ENCODE results near the gene PPP5C.

Gene PPP5C

GRCh38 chr19:46328079-46328478 lies 18.8 kb upstream of the PPP5C start:
- H3K4me3 ChIP-seq (ENCODE audit: low read depth, low read length), result no peak overlapping the region
- TF ChIP-seq CTCF (IDR thresholded peaks at IDR 0.05; ENCODE audit: low read depth, low read length), result no peak
- no peak for TF ChIP-seq MYC (IDR thresholded peaks at IDR 0.05; ENCODE audit: low read depth, low read length)
- no peak for TF ChIP-seq MAX (IDR thresholded peaks at IDR 0.05; ENCODE audit: low read depth, low read length)
- TF ChIP-seq POLR2A (IDR thresholded peaks at IDR 0.05; ENCODE audit: extremely low read depth, insufficient read length), result no peak
- DNase-seq (ENCODE audit: low read depth), result no peak

- no peak overlapping the region for H3K4me3 ChIP-seq (ENCODE audit: low read depth, low read length)
- TF ChIP-seq MAX (IDR thresholded peaks at IDR 0.05; ENCODE audit: low read depth, low read length) (no peak), CTCF (IDR thresholded peaks at IDR 0.05; ENCODE audit: low read depth, low read length) (no peak), POLR2A (IDR thresholded peaks at IDR 0.05; ENCODE audit: extremely low read depth, insufficient read length) (no peak), MYC (IDR thresholded peaks at IDR 0.05; ENCODE audit: low read depth, low read length) (no peak)
- DNase-seq (ENCODE audit: low read depth), result no peak
Observed at GRCh38 chr19:46330319-46330918, 16.5 kb upstream of the PPP5C start.

DNA sequence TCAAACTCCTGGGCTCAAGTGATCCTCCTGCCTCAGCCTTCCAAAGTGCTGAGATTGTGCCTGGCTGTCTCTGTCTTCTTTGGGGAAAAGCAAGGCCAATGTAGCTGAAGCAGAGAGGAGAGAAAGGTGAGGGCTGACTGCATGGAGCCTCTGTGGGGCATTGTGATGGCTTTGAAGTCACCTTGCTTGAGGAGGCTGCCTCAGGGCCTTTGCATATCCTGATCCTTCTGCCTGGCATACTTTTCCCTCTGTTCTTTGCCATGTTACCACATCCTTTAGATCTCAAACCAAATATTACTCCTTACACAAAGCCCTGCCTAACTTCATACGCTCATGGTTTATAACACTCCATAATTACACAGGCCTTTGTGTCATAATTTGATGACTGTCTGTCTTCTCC lies 9.4 kb upstream of the PPP5C start:
- no peak overlapping the region for H3K4me3 ChIP-seq (ENCODE audit: low read depth, low read length)
- TF ChIP-seq POLR2A (IDR thresholded peaks at IDR 0.05; ENCODE audit: extremely low read depth, insufficient read length), result no peak
- TF ChIP-seq CTCF (IDR thresholded peaks at IDR 0.05; ENCODE audit: low read depth, low read length), result no peak
- TF ChIP-seq MAX (IDR thresholded peaks at IDR 0.05; ENCODE audit: low read depth, low read length), result no peak
- no peak for TF ChIP-seq MYC (IDR thresholded peaks at IDR 0.05; ENCODE audit: low read depth, low read length)
- DNase-seq (ENCODE audit: low read depth), result no peak

DNA sequence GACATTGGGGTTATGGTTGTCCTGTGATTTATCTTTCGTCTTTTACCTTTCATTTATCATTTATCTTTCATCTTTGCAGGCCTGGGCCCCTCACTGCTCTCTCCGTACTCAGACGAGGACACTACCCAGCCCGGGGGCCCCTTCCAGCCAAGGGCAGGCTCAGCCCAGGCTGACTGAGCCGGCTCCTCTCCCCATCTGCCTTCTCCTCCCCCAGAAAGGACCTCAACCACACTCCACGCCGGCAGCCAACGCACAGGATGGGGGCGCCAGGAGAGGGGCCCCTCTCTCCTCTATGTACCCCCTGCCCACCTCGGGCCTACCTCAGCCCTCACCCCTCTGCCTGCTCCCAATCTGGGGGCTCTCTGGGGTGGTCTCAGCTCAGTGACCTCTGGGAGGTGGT lies 7.4 kb upstream of the PPP5C start:
- no peak overlapping the region for H3K4me3 ChIP-seq (ENCODE audit: low read depth, low read length)
- TF ChIP-seq POLR2A (IDR thresholded peaks at IDR 0.05; ENCODE audit: extremely low read depth, insufficient read length) (no peak), CTCF (IDR thresholded peaks at IDR 0.05; ENCODE audit: low read depth, low read length) (no peak), MYC (IDR thresholded peaks at IDR 0.05; ENCODE audit: low read depth, low read length) (no peak), MAX (IDR thresholded peaks at IDR 0.05; ENCODE audit: low read depth, low read length) (no peak)
- no peak for DNase-seq (ENCODE audit: low read depth)

DNA sequence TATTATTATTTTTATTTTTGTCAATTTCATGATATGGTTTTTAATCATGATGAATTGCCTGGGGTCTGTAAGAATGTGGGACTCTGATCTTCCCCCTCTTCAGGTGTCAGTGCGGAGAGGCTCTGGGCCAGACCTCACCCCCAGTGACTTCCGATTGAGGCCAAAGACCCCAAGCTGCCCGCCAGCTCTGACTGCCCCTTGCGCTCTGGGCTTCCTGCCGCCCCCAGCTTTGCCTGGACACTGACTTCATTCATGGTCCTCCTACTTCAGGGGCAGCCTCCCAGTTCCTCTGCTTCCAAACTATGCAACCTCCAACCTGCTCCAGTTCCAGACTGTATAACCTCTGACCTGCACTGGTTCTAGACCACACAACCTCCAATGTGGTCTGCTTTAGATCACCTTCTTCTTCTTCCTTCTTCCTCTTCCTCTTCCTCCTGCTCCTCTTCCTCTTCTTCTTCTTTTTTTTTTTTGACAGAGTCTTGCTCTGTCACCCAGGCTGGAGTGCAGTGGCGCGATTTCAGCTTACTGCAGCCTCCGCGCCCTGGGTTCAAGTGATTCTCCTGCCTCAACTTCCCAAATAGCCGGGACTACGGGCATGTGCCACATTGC lies 6.7 kb upstream of the PPP5C start:
- TF ChIP-seq MYC (IDR thresholded peaks at IDR 0.05; ENCODE audit: low read depth, low read length) (no peak), MAX (IDR thresholded peaks at IDR 0.05; ENCODE audit: low read depth, low read length) (no peak), CTCF (IDR thresholded peaks at IDR 0.05; ENCODE audit: low read depth, low read length) (no peak), POLR2A (IDR thresholded peaks at IDR 0.05; ENCODE audit: extremely low read depth, insufficient read length) (no peak)
- DNase-seq (ENCODE audit: low read depth), result no peak

More for the DNA sequence above, 6.7 kb upstream of the PPP5C start:
- no peak overlapping the region for H3K4me3 ChIP-seq (ENCODE audit: low read depth, low read length)
